HUES6 (cell line): ENCODE measurements around the gene AFAP1.

Experiments
- H3K27ac ChIP-seq: 2 replicates; pipeline ENCODE4 v1.7.0; 2013; ENCODE audit warnings: low read depth, mild to moderate bottlenecking, low read length, inconsistent platforms
- H3K27me3 ChIP-seq: 2 replicates; pipeline ENCODE4 v1.6.1; 2013; ENCODE audit warnings: low read length; ENCODE audit not compliant: control insufficient read depth, insufficient read depth
- H3K36me3 ChIP-seq: 2 replicates; pipeline ENCODE4 v1.6.1; 2013; ENCODE audit warnings: low read length; ENCODE audit not compliant: control insufficient read depth, insufficient read depth
- H3K4me1 ChIP-seq: 2 replicates; pipeline ENCODE4 v1.6.1; 2013; ENCODE audit warnings: low read length; ENCODE audit not compliant: control insufficient read depth, insufficient read depth
- H3K4me3 ChIP-seq: 2 replicates; pipeline ENCODE4 v1.5.1; 2013; ENCODE audit warnings: low read depth, low read length
- H3K9ac ChIP-seq: one replicate; pipeline ENCODE4 v1.6.1; 2013; ENCODE audit warnings: mild to moderate bottlenecking, low read length
- H3K9me3 ChIP-seq: 2 replicates; pipeline ENCODE4 v1.6.1; 2013; ENCODE audit warnings: low read depth, low read length; ENCODE audit not compliant: control insufficient read depth, insufficient read depth

AFAP1 gene

DNA sequence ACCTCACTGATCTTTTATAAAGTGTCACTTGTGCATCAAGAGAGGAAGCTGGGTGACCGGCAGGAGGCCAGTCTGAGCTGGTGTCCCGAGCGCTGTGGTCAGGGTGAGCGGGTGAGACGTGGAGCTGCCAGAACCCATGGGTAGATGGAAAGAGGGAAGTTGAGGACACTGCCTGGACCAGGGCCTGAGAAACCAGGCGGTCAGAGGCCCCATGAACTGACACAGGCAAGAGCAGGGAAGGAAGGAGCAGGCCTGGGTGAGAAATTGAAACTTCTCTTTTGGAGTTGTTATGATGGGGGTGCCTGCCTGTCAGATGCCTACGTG, 192.6 kb downstream of the AFAP1 start:
- H3K4me1 ChIP-seq = no peaks in the 10 kb centered on the region
- no peaks in the 10 kb centered on the region; the same call in 1 of the 2 replicates for H3K9me3 ChIP-seq
- no peak overlapping the region for H3K9ac ChIP-seq
- no peak overlapping the region for H3K4me3 ChIP-seq
- H3K36me3 ChIP-seq = no peaks in the 10 kb centered on the region
- no peaks in the 10 kb centered on the region for H3K27me3 ChIP-seq
- no peak overlapping the region for H3K27ac ChIP-seq

DNA sequence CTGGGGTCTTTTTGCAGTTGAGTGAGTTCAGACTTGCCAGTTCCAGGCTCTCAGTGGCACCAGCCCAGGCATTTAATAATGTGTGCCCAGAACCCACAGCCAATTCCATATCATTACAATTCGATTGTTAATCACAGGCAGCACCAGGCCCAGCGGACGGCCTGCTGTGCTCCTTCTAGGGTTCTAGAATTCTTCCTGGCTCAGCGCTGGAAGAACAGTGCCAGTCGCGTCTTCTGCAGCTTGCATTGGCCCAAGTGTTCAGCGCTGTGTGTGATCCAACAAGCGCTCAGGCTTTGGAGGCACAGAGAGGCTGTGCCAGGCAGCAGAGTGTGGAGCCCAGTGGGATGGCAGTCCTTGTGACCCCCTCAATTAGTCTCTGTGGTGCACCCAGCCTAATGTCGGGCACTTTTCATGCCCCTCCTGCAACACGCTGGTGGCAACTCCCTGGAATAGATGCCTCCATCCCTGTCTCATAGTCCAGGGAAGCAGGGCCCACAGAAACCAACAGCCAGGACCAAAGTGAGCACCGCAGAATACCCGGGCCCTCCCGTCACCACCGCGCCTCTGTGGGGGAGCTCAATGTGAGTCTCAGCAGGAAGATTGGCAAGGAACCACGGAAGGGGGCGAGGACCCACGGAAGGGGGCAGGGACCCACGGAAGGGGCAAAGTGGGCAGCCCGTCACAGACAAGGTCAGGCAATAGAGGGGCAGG, 193.2 kb downstream of the AFAP1 start:
- Histone ChIP-seq H3K27ac (no peak overlapping the region), H3K9me3 (no peaks in the 10 kb centered on the region), H3K9ac (no peak overlapping the region), H3K4me3 (no peak overlapping the region), H3K27me3 (no peaks in the 10 kb centered on the region), H3K4me1 (no peaks in the 10 kb centered on the region), H3K36me3 (no peaks in the 10 kb centered on the region)

DNA sequence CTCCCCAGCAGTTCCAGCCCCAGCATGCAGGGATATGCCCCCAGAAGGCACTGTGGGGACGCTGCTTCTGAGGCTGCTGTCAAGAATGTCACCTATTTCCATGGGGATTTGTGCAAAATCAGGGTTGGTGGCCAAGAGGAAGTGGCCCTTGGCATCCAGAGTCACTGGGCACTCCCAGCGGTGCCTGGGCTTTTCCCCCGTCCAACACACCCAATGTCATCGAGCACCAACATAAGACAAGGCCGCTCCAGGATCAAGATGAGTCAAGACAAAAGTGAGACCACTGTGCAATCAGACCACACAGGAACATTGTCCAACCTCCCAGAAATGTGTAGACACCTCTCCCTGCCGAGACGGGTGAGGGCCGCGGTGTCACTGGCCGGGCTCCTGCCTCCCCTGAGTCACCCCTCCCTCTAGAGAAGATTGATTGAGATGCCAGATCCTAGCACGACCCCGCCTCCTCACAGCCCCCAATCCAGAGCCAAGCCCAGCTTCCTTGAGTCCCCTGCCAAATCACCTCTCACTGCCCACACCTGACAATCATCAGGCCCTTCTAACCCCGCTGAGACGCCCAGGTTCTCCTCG, 194.3 kb downstream of the AFAP1 start:
- Histone ChIP-seq H3K4me1 (no peaks in the 10 kb centered on the region), H3K27me3 (no peaks in the 10 kb centered on the region)

DNA sequence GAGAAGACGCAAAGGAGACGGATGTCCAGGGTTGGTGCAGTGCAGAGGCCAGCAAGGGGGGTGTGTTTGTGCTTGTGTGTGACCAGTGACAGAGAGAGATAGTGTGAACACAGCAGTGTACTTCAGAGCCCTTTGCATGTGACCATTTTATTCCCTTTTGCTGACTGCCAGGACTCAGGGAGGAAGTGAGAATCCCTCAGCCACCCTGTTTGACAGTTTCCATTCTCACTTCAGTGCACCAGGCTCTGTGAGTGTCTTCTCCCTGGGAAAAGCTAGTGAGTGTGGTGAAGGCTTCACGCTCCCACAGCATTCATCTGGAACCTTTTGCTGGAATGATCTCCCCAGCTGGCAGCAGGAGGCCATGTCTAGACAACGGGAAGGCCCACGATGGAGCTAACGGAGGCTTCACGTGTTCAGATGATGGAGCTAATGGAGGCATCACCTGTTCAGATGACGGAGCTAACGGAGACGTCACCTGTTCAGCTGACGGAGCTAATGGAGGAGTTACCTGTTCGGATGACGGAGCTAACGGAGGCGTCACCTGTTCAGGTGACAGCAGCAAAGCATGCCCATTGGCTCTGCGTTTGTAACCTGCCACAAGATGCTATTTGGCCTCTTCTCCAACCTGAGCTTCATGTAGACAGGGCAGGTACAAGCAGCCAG, 195.4 kb downstream of the AFAP1 start:
- Histone ChIP-seq H3K27ac (no peak overlapping the region), H3K9me3 (no peaks in the 10 kb centered on the region), H3K27me3 (no peaks in the 10 kb centered on the region), H3K36me3 (no peaks in the 10 kb centered on the region), H3K4me3 (no peak overlapping the region), H3K4me1 (no peaks in the 10 kb centered on the region), H3K9ac (no peak overlapping the region)

More for the DNA sequence above, 194.3 kb downstream of the AFAP1 start:
- H3K9ac ChIP-seq = no peak overlapping the region
- H3K27ac ChIP-seq = no peak overlapping the region
- no peaks in the 10 kb centered on the region for H3K36me3 ChIP-seq
- H3K4me3 ChIP-seq = no peak overlapping the region
- H3K9me3 ChIP-seq = no peaks in the 10 kb centered on the region

DNA sequence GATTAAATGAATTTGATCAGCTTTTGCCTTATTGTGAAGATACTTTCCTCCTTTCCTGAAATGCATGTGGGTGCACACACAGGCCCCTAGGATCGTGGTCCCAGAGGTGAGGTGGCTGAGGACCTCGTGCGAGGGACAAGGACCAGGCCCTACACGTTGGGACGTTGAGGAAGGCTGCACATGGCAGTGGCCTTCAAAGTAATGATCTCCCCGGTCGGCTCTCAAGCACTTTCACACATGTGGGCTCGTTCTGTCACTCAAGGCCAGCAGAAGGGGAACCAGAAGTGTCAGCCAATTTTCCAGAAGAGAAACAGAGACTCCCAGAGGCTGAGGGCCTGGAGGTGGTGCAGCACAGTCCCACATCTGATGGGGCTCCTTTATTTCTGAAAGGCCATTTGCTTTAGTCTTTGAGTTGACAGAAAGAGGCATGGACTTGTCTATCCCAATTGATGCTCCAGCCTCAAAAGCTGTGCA, 196.8 kb downstream of the AFAP1 start:
- no peak overlapping the region for H3K9ac ChIP-seq
- no peaks in the 10 kb centered on the region for H3K9me3 ChIP-seq
- H3K27ac ChIP-seq = no peak overlapping the region
- H3K27me3 ChIP-seq = no peaks in the 10 kb centered on the region
- no peaks in the 10 kb centered on the region for H3K36me3 ChIP-seq
- H3K4me1 ChIP-seq = no peaks in the 10 kb centered on the region
- H3K4me3 ChIP-seq = no peak overlapping the region

- H3K9me3 ChIP-seq = no peaks in the 10 kb centered on the region
- no peak overlapping the region for H3K4me3 ChIP-seq
- no peaks in the 10 kb centered on the region for H3K27me3 ChIP-seq
- H3K27ac ChIP-seq = no peak overlapping the region
- H3K36me3 ChIP-seq = no peaks in the 10 kb centered on the region
- H3K4me1 ChIP-seq = no peaks in the 10 kb centered on the region
- no peak overlapping the region for H3K9ac ChIP-seq
Observed at GRCh38 chr4:7741946-7742806, 197.5 kb downstream of the AFAP1 start.

GRCh38 chr4:7740866-7741525, 198.7 kb downstream of the AFAP1 start:
- Histone ChIP-seq H3K27ac (no peak overlapping the region), H3K9ac (no peak overlapping the region), H3K4me1 (no peaks in the 10 kb centered on the region), H3K27me3 (no peaks in the 10 kb centered on the region), H3K4me3 (no peak overlapping the region), H3K9me3 (no peaks in the 10 kb centered on the region), H3K36me3 (no peaks in the 10 kb centered on the region)

- Histone ChIP-seq H3K9me3 (no peaks in the 10 kb centered on the region), H3K4me3 (no peak overlapping the region), H3K27ac (no peak overlapping the region), H3K4me1 (no peaks in the 10 kb centered on the region), H3K27me3 (no peaks in the 10 kb centered on the region), H3K9ac (no peak overlapping the region), H3K36me3 (no peaks in the 10 kb centered on the region)
Observed at GRCh38 chr4:7739918-7740865, 199.5 kb downstream of the AFAP1 start.

DNA sequence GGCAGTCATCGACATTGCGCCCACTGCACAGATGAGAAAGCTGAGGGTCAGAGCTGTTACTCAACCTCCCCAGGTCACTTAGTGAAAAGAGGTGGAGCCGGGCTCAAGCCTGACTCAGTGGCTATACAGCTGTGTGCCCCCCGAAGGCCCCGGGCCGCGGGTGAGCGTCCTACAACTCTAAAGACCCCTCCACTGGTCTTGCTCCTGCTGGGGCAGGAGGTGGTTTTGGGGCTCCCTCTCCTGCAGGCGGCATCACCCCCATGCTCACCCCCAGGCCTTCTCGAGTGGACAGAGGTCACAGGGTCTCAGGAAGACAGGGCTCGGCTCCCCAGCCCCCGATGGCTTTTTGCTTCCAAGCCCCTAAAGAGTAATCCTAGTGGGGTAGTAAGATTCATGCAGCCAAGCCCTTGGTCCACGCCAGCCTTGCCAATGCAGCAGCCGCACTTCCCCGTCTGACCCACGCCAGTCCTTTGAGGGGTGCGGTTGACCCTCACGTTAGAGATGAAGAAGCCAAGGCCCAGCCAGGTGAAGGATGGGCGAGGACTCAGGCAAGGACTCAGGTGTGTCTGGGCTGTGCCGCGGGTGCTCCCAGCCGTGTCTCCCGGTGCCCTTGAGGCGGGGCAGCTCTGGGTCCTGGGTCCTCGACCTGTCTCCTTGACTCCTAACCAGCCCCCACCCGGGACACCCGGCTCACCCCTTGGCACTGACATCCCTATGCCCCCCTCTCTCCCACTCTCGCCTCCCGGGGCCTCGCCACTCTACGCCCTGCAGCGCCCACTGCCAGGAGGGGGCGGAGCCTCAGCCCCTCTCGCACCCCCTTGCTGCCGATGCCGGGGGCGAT, 200.4 kb downstream of the AFAP1 start:
- no peaks in the 10 kb centered on the region for H3K27me3 ChIP-seq
- H3K27ac ChIP-seq = no peak overlapping the region

More for the DNA sequence above, 200.4 kb downstream of the AFAP1 start:
- Histone ChIP-seq H3K9me3 (no peaks in the 10 kb centered on the region), H3K4me3 (no peak overlapping the region), H3K4me1 (no peaks in the 10 kb centered on the region), H3K9ac (no peak overlapping the region), H3K36me3 (no peaks in the 10 kb centered on the region)
